ENCODE data around the gene SNAP23.

SNAP23 gene

DNA sequence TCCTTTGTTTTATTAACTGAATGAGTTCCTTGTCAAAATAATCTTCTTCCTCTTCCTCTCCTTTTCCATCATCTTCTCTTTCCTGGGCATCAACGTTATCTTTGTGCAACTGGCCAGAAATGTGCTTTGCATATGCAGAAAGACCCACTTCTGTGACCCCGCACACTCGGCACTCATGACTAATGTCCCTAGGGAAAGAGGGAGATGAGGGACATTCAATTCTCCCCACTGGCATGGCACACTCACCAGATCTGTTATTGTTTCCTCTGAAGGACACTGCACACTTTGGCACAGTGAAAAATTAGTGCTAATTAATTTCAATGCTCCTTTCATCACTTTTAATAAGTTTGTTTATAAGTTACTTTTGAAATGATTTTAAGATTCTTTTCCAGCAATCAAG is 38.5 kb upstream of the SNAP23 start:
- TF ChIP-seq, protein P1, sequence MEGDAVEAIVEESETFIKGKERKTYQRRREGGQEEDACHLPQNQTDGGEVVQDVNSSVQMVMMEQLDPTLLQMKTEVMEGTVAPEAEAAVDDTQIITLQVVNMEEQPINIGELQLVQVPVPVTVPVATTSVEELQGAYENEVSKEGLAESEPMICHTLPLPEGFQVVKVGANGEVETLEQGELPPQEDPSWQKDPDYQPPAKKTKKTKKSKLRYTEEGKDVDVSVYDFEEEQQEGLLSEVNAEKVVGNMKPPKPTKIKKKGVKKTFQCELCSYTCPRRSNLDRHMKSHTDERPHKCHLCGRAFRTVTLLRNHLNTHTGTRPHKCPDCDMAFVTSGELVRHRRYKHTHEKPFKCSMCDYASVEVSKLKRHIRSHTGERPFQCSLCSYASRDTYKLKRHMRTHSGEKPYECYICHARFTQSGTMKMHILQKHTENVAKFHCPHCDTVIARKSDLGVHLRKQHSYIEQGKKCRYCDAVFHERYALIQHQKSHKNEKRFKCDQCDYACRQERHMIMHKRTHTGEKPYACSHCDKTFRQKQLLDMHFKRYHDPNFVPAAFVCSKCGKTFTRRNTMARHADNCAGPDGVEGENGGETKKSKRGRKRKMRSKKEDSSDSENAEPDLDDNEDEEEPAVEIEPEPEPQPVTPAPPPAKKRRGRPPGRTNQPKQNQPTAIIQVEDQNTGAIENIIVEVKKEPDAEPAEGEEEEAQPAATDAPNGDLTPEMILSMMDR (conservative IDR thresholded peaks at IDR 0.05) = no peak
- TF ChIP-seq ZFX (IDR thresholded peaks at IDR 0.05) = no peak
- no peak overlapping the region for H3K27ac ChIP-seq

DNA sequence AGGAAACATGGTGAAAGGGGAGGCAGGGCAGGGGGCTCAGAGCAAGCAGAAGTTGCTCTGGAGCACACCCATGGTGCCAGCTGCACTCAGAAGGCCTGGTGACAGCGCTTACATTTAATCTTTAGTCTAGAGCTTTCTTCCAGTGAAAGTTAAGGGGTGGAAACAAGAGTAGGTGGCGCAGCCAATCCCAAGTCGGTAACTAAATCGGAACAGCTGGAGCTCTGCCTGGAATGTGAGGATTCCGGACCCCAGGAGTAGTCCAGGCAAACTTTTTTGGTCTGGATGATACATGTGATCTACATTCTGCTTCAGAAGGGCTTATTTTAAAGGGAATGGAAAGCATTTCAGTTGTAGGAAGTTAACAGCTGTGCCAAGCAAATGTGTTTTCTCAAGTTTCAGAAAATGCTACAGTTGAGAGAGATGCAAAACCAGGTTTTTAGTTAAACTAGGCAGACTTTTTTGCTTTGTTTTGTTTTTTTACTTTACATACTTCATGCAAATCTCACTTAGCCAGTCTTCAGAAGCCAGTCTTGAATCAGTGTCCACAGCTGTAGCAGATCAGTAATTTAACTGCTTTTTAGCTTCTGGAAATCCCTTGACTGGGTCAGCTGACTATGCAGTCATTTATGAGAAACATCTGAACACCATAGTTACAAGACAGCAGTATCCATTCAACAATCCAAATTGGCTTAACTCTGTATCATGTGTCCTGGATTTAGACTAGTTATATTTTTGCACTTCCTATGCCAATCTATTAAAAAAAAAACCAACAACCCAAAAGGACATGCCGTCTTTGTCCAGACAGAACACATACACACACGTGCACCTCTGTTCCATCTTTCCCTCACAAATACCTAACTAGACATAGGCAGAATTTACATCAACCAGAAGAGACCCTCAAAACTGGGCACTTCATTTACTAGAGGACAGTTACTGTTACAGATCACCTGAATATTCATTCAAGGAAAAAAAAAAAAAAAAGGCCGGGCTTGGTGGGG is 37.7 kb upstream of the SNAP23 start:
- TF ChIP-seq, protein P1 (conservative IDR thresholded peaks at IDR 0.05) = no peak
- no peak for TF ChIP-seq ZFX (IDR thresholded peaks at IDR 0.05)
- no peak overlapping the region for H3K27ac ChIP-seq

DNA sequence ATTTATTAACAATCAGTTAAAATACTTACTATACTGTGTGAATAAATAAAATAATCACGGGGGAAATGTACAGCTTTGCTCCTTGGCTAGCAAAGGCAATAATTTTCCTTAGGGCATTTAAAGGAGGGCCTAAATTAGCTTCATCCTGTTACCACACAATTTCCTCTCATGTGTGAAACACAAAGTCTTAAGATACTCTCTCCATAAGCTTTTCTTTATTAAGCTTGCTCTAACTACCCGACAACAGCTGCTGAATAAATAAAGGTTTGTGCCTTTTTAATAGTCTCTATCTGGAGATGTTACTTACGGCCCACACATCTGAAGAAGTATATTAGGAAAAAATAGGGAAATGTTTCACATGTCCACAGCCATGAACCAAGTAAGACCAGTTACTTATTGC is 34.2 kb upstream of the SNAP23 start:
- TF ChIP-seq ZFX (IDR thresholded peaks at IDR 0.05) = no peak
- TF ChIP-seq, protein P1 (conservative IDR thresholded peaks at IDR 0.05) = no peak
- no peak overlapping the region for H3K27ac ChIP-seq

DNA sequence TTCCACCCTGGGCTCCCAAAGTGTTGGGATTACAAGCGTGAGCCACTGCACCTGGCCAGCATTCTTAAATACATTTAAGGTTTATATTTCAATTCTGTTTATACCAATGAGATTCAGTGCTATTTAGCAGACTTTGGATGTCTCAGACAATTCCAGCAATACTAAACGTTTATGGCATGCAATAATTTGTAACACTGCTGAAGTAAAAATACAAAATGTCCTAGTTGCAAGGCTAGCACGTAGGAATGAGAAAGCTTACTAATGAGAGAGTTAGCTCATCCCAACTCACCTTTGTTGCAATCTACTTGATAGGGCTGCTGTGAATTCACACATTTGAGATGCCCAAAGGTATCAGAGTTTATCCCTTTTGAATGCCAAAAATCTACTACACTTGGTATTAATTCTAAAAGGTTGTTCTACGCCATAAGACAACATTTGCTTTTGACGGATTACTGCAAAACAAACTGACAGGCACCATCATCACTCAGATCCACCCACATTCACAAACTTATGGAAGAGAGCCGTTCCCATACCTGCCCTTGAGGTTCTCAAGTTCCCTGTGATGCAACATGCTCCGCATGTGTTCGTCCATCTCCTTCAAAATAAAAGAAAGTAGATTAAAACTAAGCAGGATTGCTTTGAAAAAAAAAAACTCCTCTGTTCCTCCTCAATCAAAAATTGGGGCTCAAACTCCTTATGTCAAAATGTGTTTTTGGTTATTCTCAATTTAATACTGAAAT is 29.7 kb upstream of the SNAP23 start:
- H3K27ac ChIP-seq = no peak overlapping the region
- no peak for TF ChIP-seq ZFX (IDR thresholded peaks at IDR 0.05)
- TF ChIP-seq, protein P1 (conservative IDR thresholded peaks at IDR 0.05) = no peak

DNA sequence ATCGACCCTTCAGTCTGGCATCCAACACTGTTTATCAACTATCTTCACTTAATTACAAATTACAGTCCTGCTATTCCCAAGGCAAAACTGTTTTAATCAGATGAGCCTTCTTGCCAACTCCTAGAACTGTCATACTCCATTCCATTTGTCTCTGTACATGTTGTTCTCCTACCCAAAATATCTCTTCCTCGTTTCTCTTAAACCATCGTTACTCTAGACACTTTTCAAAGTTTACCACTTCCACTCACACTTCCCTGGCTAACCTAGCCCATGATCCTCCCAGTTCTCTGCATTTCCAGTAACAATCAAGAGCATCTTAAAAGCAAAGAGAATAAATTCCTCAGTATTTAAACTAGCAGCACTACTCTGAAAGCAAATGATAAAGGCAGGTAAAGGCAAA is 24.4 kb upstream of the SNAP23 start:
- H3K27ac ChIP-seq = no peak overlapping the region
- TF ChIP-seq, protein P1 (conservative IDR thresholded peaks at IDR 0.05) = no peak
- TF ChIP-seq ZFX (IDR thresholded peaks at IDR 0.05) = no peak

DNA sequence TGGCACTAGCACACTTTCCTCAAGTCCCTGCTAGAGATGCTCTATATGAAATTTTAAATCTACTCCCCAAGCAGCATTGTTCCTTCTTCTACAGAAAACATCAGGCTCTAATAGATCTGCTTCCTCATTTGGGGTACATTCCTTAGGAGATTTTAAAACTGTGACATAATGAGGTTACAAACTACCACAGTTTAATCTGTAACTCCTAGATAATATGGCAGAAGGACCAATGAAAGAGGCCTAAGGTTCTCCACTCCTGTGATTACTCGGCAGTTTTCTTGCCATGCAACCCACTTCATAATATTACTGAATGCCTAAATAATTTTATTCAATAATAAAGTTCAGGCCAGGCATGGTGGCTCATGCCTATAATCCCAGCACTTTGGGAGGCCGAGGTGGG is 20.6 kb upstream of the SNAP23 start:
- TF ChIP-seq, protein P1 (conservative IDR thresholded peaks at IDR 0.05) = no peak
- TF ChIP-seq ZFX (IDR thresholded peaks at IDR 0.05) = no peak
- no peak overlapping the region for H3K27ac ChIP-seq

DNA sequence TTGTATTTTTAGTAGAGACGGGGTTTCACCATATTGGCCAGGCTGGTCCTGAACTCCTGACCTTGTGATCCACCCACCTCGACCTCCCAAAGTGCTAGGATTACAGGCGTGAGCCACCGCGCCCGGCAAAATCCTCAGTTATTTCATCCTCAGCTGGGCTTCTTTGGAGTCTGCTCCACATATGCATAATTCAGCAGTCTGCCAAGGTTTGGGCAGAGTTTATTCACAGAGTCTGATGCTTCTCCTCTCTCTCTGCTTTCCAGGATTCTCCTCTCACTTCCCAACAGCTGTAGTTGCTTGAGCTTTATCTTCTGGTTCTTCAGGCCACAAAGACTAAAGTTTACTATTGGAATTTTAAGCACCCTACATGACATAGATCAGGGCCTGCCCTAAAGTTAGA is 12.7 kb upstream of the SNAP23 start:
- H3K27ac ChIP-seq = no peak overlapping the region
- TF ChIP-seq ZFX (IDR thresholded peaks at IDR 0.05) = no peak
- TF ChIP-seq, protein P1 (conservative IDR thresholded peaks at IDR 0.05) = no peak

Data from C4-2B (cell line).